ENCODE measurements around the gene TTC27.

Gene TTC27

DNA sequence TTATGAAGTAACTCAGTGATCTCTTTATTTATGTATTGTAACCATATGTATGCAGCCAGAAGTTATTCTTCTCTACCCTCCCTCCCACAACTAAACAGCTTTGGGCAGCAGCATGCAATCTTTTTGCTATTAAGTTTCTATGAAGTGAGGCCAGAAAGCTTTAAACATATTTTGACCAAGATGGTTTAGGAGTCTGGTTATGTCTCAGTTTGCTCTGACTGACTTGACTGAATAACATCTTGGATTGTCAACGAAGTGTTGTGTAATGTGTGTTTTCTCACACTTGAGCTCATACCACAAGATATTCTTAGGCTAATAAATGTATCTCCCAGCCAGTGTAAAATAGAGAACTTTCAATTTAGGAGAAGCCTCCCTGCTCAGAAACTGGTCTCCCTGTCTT, 104.3 kb downstream of the TTC27 start:
- no peak overlapping the region for H3K4me2 ChIP-seq (ENCODE audit: insufficient read depth, low read length)
- no peaks in the 10 kb centered on the region for H3K4me1 ChIP-seq (ENCODE audit: insufficient read depth, low read length)
- no peak for ATAC-seq (ENCODE audit: insufficient read depth, low read depth)
- no peak overlapping the region for H3K9ac ChIP-seq (ENCODE audit: low read depth, low read length)
- no peaks in the 10 kb centered on the region for H3K9me3 ChIP-seq (ENCODE audit: insufficient read depth, low read length, severe bottlenecking)
- DNase-seq, result no peak
- TF ChIP-seq, protein P1, sequence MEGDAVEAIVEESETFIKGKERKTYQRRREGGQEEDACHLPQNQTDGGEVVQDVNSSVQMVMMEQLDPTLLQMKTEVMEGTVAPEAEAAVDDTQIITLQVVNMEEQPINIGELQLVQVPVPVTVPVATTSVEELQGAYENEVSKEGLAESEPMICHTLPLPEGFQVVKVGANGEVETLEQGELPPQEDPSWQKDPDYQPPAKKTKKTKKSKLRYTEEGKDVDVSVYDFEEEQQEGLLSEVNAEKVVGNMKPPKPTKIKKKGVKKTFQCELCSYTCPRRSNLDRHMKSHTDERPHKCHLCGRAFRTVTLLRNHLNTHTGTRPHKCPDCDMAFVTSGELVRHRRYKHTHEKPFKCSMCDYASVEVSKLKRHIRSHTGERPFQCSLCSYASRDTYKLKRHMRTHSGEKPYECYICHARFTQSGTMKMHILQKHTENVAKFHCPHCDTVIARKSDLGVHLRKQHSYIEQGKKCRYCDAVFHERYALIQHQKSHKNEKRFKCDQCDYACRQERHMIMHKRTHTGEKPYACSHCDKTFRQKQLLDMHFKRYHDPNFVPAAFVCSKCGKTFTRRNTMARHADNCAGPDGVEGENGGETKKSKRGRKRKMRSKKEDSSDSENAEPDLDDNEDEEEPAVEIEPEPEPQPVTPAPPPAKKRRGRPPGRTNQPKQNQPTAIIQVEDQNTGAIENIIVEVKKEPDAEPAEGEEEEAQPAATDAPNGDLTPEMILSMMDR (IDR thresholded peaks at IDR 0.05; ENCODE audit: borderline replicate concordance, extremely low read depth, low read length, poor library complexity, severe bottlenecking), result no peak
- TF ChIP-seq EZH2 (IDR thresholded peaks at IDR 0.05; ENCODE audit: borderline replicate concordance, low read depth, low read length, severe bottlenecking), result no peak
- H3K79me2 ChIP-seq (ENCODE audit: insufficient read depth, low read length), result no peaks in the 10 kb centered on the region
- no peak overlapping the region for H3K4me3 ChIP-seq (ENCODE audit: low read depth in 1 of 2, low read length in 2 of 2)
- H3K27me3 ChIP-seq (ENCODE audit: insufficient read depth, low read length, poor library complexity), result no peaks in the 10 kb centered on the region
- no peak overlapping the region for H3K27ac ChIP-seq (ENCODE audit: low read length)
- H4K20me1 ChIP-seq (ENCODE audit: insufficient read depth, low read length), result no peaks in the 10 kb centered on the region
- H3K36me3 ChIP-seq (ENCODE audit: insufficient read depth, low read length), result peaks cover 9% of the 10 kb centered on the region; the same call in 1 of the 2 replicates
- H2AFZ ChIP-seq (ENCODE audit: low read depth, low read length), result no peak overlapping the region

DNA sequence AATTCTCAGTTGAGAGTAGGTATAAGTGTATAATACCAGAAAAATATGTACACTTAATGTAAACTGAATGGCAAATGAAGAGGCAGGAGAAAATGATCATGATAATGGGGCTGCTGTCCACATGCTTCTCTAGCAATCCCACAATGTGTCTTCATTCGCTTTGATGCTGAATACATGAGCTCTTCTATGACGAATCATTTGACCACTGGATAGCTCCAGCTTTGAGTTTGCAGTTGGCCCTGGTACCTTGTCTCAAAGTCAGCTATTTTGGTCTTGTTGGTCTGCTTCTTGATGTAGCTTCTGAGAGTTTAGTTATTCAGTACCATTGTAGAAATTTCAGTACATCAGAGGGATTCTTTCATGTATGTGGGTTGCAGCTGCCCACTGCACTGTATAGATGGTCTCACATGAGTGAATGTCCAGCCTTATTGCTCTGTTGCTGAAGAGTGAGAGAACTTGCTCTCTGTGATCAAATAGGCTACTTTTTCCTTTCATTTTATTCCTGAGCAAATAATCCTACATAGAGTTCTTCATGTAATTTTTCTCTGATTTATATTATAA, 105.1 kb downstream of the TTC27 start:
- no peak overlapping the region for H2AFZ ChIP-seq (ENCODE audit: low read depth, low read length)
- no peak overlapping the region for H3K4me3 ChIP-seq (ENCODE audit: low read depth in 1 of 2, low read length in 2 of 2)
- H3K36me3 ChIP-seq (ENCODE audit: insufficient read depth, low read length), result peaks cover 18% of the 10 kb centered on the region; the same call in 1 of the 2 replicates
- H3K4me2 ChIP-seq (ENCODE audit: insufficient read depth, low read length), result no peak overlapping the region
- H3K9ac ChIP-seq (ENCODE audit: low read depth, low read length), result no peak overlapping the region
- no peaks in the 10 kb centered on the region for H3K79me2 ChIP-seq (ENCODE audit: insufficient read depth, low read length)
- no peak overlapping the region for H3K27ac ChIP-seq (ENCODE audit: low read length)
- no peak for ATAC-seq (ENCODE audit: insufficient read depth, low read depth)
- H4K20me1 ChIP-seq (ENCODE audit: insufficient read depth, low read length), result no peaks in the 10 kb centered on the region
- H3K4me1 ChIP-seq (ENCODE audit: insufficient read depth, low read length), result no peaks in the 10 kb centered on the region
- TF ChIP-seq EZH2 (IDR thresholded peaks at IDR 0.05; ENCODE audit: borderline replicate concordance, low read depth, low read length, severe bottlenecking), result no peak
- TF ChIP-seq, protein P1 (IDR thresholded peaks at IDR 0.05; ENCODE audit: borderline replicate concordance, extremely low read depth, low read length, poor library complexity, severe bottlenecking), result no peak
- H3K9me3 ChIP-seq (ENCODE audit: insufficient read depth, low read length, severe bottlenecking), result no peaks in the 10 kb centered on the region
- no peaks in the 10 kb centered on the region for H3K27me3 ChIP-seq (ENCODE audit: insufficient read depth, low read length, poor library complexity)
- no peak for DNase-seq

DNA sequence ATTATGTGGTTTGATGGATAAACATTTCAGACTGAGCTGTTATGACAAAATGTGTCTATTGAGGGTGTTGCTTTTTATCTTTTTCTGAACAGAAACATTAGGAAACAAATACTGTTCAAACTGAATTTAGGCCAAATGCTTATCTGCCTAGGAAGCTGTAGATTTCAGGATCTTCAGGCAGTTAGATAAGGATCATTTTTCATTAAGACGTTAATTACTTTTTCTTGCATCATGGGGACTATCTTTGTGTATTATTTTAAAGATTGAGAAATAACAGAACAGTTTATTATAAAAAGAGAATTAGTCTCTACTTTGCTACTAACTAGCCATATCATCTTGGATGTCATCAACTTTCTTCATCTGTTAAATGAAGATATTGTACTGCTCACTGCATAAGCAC, 107.5 kb downstream of the TTC27 start:
- H3K4me3 ChIP-seq (ENCODE audit: low read depth in 1 of 2, low read length in 2 of 2), result no peak overlapping the region
- no peak overlapping the region for H3K27ac ChIP-seq (ENCODE audit: low read length)
- no peaks in the 10 kb centered on the region for H3K9me3 ChIP-seq (ENCODE audit: insufficient read depth, low read length, severe bottlenecking)
- peaks cover 20% of the 10 kb centered on the region; the same call in 1 of the 2 replicates for H3K36me3 ChIP-seq (ENCODE audit: insufficient read depth, low read length)
- no peak for DNase-seq
- H3K9ac ChIP-seq (ENCODE audit: low read depth, low read length), result no peak overlapping the region
- no peaks in the 10 kb centered on the region for H4K20me1 ChIP-seq (ENCODE audit: insufficient read depth, low read length)
- no peak overlapping the region for H2AFZ ChIP-seq (ENCODE audit: low read depth, low read length)
- H3K4me1 ChIP-seq (ENCODE audit: insufficient read depth, low read length), result no peaks in the 10 kb centered on the region
- H3K27me3 ChIP-seq (ENCODE audit: insufficient read depth, low read length, poor library complexity), result no peaks in the 10 kb centered on the region
- H3K79me2 ChIP-seq (ENCODE audit: insufficient read depth, low read length), result no peaks in the 10 kb centered on the region
- TF ChIP-seq, protein P1 (IDR thresholded peaks at IDR 0.05; ENCODE audit: borderline replicate concordance, extremely low read depth, low read length, poor library complexity, severe bottlenecking), result no peak
- no peak for TF ChIP-seq EZH2 (IDR thresholded peaks at IDR 0.05; ENCODE audit: borderline replicate concordance, low read depth, low read length, severe bottlenecking)
- no peak for ATAC-seq (ENCODE audit: insufficient read depth, low read depth)
- no peak overlapping the region for H3K4me2 ChIP-seq (ENCODE audit: insufficient read depth, low read length)

All from DND-41 (cell line).